ENCODE results near the gene B3GNT2. TPM values are rescaled to one million over a fixed set of nuclear protein-coding genes. Genes with fewer than 3 reads are reported as not detected.

B3GNT2 gene, protein sequence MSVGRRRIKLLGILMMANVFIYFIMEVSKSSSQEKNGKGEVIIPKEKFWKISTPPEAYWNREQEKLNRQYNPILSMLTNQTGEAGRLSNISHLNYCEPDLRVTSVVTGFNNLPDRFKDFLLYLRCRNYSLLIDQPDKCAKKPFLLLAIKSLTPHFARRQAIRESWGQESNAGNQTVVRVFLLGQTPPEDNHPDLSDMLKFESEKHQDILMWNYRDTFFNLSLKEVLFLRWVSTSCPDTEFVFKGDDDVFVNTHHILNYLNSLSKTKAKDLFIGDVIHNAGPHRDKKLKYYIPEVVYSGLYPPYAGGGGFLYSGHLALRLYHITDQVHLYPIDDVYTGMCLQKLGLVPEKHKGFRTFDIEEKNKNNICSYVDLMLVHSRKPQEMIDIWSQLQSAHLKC
- total RNA-seq: 22.9 and 32.6 TPM in 2 replicates

DNA sequence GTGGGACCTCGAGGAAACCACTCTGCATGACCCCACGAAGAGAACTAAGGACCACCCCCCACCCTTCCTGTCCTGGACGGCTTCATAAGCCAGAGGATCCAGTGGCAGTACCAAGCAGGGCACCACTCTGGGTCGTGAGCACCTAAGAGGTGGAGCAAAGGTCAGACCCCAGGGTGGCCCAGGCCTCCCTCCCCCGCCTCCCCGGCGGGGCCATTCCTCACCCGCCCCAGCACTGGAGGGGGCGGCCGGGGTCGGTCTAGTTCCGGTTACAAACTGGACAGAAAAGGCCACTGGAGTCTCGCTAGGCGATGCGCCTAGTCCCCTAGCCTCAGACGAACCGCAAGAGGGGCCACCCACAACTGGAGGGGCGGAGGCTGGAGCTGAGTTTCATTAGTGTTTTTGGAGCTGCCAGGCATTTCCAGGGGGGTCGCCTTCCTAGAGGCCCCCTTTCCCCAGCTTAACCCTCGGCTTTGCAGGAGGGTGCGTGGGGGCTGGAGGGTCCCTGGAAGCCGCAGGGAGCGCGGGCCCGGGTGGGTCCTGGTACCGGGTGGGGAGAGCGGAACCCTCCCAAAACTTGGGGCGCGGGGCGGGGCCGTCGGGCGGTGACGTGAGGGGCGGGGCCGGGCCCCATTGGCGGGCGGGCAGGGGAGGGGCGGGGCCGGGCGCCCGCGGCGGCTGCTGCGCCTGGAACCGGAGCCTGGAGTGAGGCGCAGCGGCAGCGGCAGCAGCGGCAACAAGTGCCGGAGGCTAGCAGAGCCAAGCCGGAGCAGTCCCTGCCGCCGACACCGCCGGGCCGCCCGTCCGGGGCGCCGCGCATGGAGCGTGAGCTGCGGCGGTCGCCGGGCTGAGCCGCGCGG is at the start of gene B3GNT2:
TSS of gene B3GNT2 (plus strand) at position 695 of the 857 bp plus-strand sequence. CDS start 26,106 bp downstream, outside the sequence.

Small RNA genes within 50 kb of the gene (small RNA-seq; reads per million reads assigned to genes)
- gene MIR5192: not detected
- gene RN7SL51P: not detected
